ENCODE results near the gene RAB3B. TPM values are rescaled to one million over a fixed set of nuclear protein-coding genes. Genes with fewer than 3 reads are reported as not detected.
A peak's percentile ranks its signal among the peaks of the same experiment; 100 is the strongest.

Gene RAB3B
- total and polyA plus RNA-seq, 9 of the 15 experiments (the other 6 are each of a cell fraction or from before 2014, with no cell fraction given): 0.07 to 0.47 (median 0.27) TPM

GRCh38 chr1:51961954-51962353 is 28.5 kb downstream of the RAB3B start:
- no peaks in the 10 kb centered on the region for H3K9me1 ChIP-seq (ENCODE audit: control insufficient read depth, insufficient read depth, low read length)
- H3K79me2 ChIP-seq (ENCODE audit: control insufficient read depth, insufficient read depth, low read length): no peaks in the 10 kb centered on the region
- 0 out of 5 replicates have a peak, but pooled peaks cover 0 to 7% of the 10 kb centered on the region in 2 experiments for H3K27me3 ChIP-seq (ENCODE audit: control insufficient read depth in 2 of 2, insufficient read depth in 2 of 2, low read length in 2 of 2)
- ChIA-PET CTCF (ENCODE audit: low intra/inter-chr PET ratio) (no interaction called here), POLR2A (no interaction called here)
- FAIRE-seq: no peak
- H3K36me3 ChIP-seq (ENCODE audit: control insufficient read depth, insufficient read depth, low read length): no peaks in the 10 kb centered on the region
- H3K9me3 ChIP-seq (replicated peaks; ENCODE audit: control insufficient read depth, insufficient read depth, low read depth, low read length): no peaks in the 10 kb centered on the region
- TF ChIP-seq PHF20 (IDR thresholded peaks at IDR 0.05; ENCODE audit: partially characterized antibody) (peak; percentile 27), ADNP (tag; IDR thresholded peaks at IDR 0.05) (peak; percentile 72), ZZZ3 (IDR thresholded peaks at IDR 0.05) (no peak), KDM1A (IDR thresholded peaks at IDR 0.05) (peak; percentile 62 to 80; a peak in 3 of 4 replicates), HDAC2 (IDR thresholded peaks at IDR 0.05) (peak; percentile 65; the same call in 1 of the 2 replicates), SMARCA5 (IDR thresholded peaks at IDR 0.05) (peak; percentile 50; the same call in 1 of the 2 replicates), RBM25 (IDR thresholded peaks at IDR 0.05; ENCODE audit: low read depth, low read length, severe bottlenecking) (peak; percentile 94), BCOR (IDR thresholded peaks at IDR 0.05) (peak; percentile 93), ZNF695 (CRISPR knock-in tag; IDR thresholded peaks at IDR 0.05) (no peak), RCOR1 (IDR thresholded peaks at IDR 0.05; ENCODE audit: borderline replicate concordance in 1 of 2, low read depth in 2 of 2, low read length in 2 of 2) (0 out of 4 replicates have a peak, but pooled peaks of 1 of the 2 experiments have one; percentile 42), MNT (conservative IDR thresholded peaks at IDR 0.05) (no peak)
- H3K9ac ChIP-seq (ENCODE audit: insufficient read depth in 1 of 2, low read depth in 2 of 2, low read length in 2 of 2): no peak overlapping the region
- no TSS peak for BruUV-seq (replicated peaks)
- in situ Hi-C loops (cut with MboI): no loop called here
- intact Hi-C loops (cut with micrococcal nuclease): no loop called here
- WGBS (ENCODE audit: insufficient coverage, low coverage, missing lambda C conversion rate): 58% methylated on average over 2 of the region's 2 CpGs
- no peak overlapping the region for H3K27ac ChIP-seq (ENCODE audit: extremely low read depth, low read depth, low read length)
- no peaks in the 10 kb centered on the region for H4K20me1 ChIP-seq (replicated peaks; ENCODE audit: control insufficient read depth, insufficient read depth, low read length)
- H3K4me2 ChIP-seq (ENCODE audit: insufficient read depth, low read length): no peak overlapping the region
- DNase-seq (ENCODE audit: extremely low read depth in 1 of 4, low spot score in 3 of 4): no peak
- no peak overlapping the region for H3K4me3 ChIP-seq
- H3K4me1 ChIP-seq (replicated peaks in 1 of 2; ENCODE audit: control insufficient read depth in 2 of 2, insufficient read depth in 2 of 2, low read length in 2 of 2): peaks cover 11 to 45% of the 10 kb centered on the region in 2 experiments
- ATAC-seq: no peak
- no peak overlapping the region for H2AFZ ChIP-seq (ENCODE audit: low read depth, low read length)
